ENCODE measurements around the gene RFTN1. TPM values are rescaled to one million over a fixed set of nuclear protein-coding genes. Genes with fewer than 3 reads are reported as not detected.

The RFTN1 gene
- total and polyA plus RNA-seq, 7 donors, result 10.9 to 26.4 (median 22.2) TPM

DNA sequence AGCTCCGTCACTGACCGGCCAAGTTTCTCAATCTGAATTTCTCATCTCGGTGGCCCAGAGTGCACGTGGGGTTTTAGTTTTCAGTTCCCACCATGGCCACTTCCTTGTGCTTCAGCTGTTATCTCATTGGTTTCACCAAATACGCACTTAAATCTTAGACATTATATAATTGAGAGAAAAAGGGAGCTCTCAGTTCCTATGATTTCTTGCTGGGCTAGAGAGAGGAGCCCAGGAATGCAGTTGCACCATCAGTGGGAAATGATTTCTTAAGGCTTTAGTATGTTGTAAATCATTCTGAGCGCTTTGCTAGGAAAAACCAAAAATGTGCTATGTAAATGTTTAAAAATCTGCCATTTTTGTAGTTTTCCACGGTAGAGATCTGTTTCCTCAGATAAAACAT, 195.3 kb downstream of the RFTN1 start:
- WGBS, 2 donors, result 71 to 85% methylated on average over 7 of the region's 7 CpGs
- H3K4me1 ChIP-seq, result no peaks in the 10 kb centered on the region
- no peak overlapping the region for H3K4me3 ChIP-seq
- no peak for TF ChIP-seq POLR2A (IDR thresholded peaks at IDR 0.05)
- peak in 1 of 4 donors; percentile 27 for TF ChIP-seq POLR2AphosphoS5 (IDR thresholded peaks at IDR 0.05)
- TF ChIP-seq EP300 (IDR thresholded peaks at IDR 0.05), result no peak
- H3K27ac ChIP-seq, result peak overlapping the region in 2 of 4 donors; percentile 15 to 63
- H3K27me3 ChIP-seq, result no peaks in the 10 kb centered on the region
- H3K36me3 ChIP-seq, result peaks cover 0 to 44% (median 4%) of the 10 kb centered on the region in 4 donors
- H3K9me3 ChIP-seq, result no peaks in the 10 kb centered on the region
- DNase-seq, result no peak
- intact Hi-C loops (cut with DNase I), result no loop called here

DNA sequence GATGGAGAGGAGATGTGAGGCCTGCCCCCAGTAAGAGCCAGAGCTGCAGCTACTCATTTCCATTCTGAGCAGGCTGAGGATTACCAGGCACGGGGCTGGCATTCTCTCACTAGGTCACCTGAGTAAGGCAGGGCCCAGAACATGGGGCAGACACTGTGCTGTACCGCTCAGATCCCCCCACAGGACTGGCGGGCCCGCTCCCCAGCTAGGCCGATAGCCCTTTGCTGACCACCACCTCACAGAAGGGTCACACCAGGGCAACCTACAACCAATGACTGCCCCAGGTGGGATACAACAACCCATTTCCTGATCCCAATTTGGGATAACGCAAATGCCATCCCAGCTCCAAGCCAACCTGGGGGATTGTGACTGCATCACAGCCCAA, 195.9 kb downstream of the RFTN1 start:
- DNase-seq, result no peak
- Histone ChIP-seq H3K9me3 (no peaks in the 10 kb centered on the region), H3K27me3 (no peaks in the 10 kb centered on the region), H3K4me1 (no peaks in the 10 kb centered on the region), H3K36me3 (peaks cover 0 to 44% (median 4%) of the 10 kb centered on the region in 4 donors), H3K27ac (peak overlapping the region in 2 of 4 donors; percentile 12 to 63), H3K4me3 (no peak overlapping the region)
- 96 to 98% methylated on average over 6 of the region's 6 CpGs for WGBS, 2 donors
- intact Hi-C loops (cut with DNase I), result no loop called here
- TF ChIP-seq POLR2AphosphoS5 (IDR thresholded peaks at IDR 0.05) (no peak), POLR2A (IDR thresholded peaks at IDR 0.05) (no peak), EP300 (IDR thresholded peaks at IDR 0.05) (no peak)
- TF ChIP-seq, protein P1, sequence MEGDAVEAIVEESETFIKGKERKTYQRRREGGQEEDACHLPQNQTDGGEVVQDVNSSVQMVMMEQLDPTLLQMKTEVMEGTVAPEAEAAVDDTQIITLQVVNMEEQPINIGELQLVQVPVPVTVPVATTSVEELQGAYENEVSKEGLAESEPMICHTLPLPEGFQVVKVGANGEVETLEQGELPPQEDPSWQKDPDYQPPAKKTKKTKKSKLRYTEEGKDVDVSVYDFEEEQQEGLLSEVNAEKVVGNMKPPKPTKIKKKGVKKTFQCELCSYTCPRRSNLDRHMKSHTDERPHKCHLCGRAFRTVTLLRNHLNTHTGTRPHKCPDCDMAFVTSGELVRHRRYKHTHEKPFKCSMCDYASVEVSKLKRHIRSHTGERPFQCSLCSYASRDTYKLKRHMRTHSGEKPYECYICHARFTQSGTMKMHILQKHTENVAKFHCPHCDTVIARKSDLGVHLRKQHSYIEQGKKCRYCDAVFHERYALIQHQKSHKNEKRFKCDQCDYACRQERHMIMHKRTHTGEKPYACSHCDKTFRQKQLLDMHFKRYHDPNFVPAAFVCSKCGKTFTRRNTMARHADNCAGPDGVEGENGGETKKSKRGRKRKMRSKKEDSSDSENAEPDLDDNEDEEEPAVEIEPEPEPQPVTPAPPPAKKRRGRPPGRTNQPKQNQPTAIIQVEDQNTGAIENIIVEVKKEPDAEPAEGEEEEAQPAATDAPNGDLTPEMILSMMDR (IDR thresholded peaks at IDR 0.05), result no peak

DNA sequence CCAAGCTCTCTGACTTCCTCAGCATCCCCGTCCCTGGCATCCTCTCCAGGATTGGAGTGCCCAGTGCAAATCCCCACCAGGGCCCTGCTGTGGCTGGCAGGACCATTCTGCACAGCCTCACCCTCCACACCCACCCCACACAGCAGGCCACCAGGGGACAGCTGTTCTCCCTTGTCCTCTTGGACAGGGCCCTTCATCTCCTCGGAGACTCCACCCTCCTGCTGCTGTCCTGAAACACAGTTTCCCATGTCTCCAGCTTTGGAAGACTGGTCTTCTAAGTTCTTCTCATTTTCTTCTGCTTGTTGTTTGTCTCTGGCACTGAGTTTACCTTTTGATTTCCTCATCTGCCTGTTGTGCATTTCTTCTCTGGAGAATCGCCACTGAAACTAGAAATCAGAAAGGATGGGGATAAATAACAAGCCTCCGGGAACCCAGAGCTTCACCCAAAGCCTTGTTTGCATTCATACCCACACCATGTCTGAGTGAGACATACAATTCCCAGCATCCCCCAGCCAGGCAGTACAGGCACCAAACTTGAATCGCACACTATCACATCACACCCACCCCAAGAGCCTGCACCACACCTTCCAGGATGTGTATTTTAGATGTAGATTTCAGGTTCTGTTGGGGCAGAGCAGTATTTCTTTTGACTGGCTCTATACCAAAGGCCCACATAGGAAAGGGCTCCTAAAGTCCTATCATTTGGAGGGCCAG, 196.5 kb downstream of the RFTN1 start:
- WGBS, 2 donors, result 82 to 89% methylated on average over 5 of the region's 5 CpGs
- DNase-seq, result no peak

DNA sequence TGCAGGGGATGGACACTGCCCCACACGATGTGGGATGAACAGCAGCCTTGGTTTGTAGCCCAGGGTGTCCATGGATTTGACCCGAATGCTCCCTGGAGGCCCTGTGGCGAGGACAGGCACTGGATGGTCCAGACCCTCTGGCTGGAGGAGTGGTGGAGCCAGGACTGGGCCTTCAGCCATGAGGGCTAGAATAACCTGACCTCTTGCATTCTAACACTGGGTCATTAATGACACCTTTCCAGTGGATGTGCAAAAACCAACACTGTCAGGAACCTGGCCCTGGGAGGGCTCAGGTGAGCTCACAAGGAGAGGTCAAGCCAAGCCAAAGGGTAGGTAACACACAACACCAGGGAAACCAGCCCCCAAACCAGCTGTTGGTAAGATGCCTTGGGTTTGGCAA, 197.1 kb downstream of the RFTN1 start:
- TF ChIP-seq POLR2AphosphoS5 (IDR thresholded peaks at IDR 0.05) (no peak), POLR2A (IDR thresholded peaks at IDR 0.05) (no peak), EP300 (IDR thresholded peaks at IDR 0.05) (no peak)
- TF ChIP-seq, protein P1 (IDR thresholded peaks at IDR 0.05), result no peak
- peak overlapping the region in 1 of 4 donors; percentile 63 for H3K27ac ChIP-seq
- WGBS, 2 donors, result 89 to 95% methylated on average over 3 of the region's 3 CpGs
- no peaks in the 10 kb centered on the region for H3K9me3 ChIP-seq
- no peaks in the 10 kb centered on the region for H3K27me3 ChIP-seq
- no peak for DNase-seq
- intact Hi-C loops (cut with DNase I), result no loop called here
- H3K4me1 ChIP-seq, result no peaks in the 10 kb centered on the region
- no peak overlapping the region for H3K4me3 ChIP-seq
- H3K36me3 ChIP-seq, result peaks cover 0 to 37% (median 4%) of the 10 kb centered on the region in 4 donors

More for the DNA sequence above, 196.5 kb downstream of the RFTN1 start:
- no peaks in the 10 kb centered on the region for H3K9me3 ChIP-seq
- peak overlapping the region in 2 of 4 donors; percentile 12 to 63 for H3K27ac ChIP-seq
- intact Hi-C loops (cut with DNase I), result no loop called here
- H3K27me3 ChIP-seq, result no peaks in the 10 kb centered on the region
- no peaks in the 10 kb centered on the region for H3K4me1 ChIP-seq
- TF ChIP-seq POLR2AphosphoS5 (IDR thresholded peaks at IDR 0.05), result no peak
- no peak for TF ChIP-seq EP300 (IDR thresholded peaks at IDR 0.05)
- no peak for TF ChIP-seq POLR2A (IDR thresholded peaks at IDR 0.05)
- TF ChIP-seq, protein P1 (IDR thresholded peaks at IDR 0.05), result no peak
- no peak overlapping the region for H3K4me3 ChIP-seq
- peaks cover 0 to 39% (median 4%) of the 10 kb centered on the region in 4 donors for H3K36me3 ChIP-seq

DNA sequence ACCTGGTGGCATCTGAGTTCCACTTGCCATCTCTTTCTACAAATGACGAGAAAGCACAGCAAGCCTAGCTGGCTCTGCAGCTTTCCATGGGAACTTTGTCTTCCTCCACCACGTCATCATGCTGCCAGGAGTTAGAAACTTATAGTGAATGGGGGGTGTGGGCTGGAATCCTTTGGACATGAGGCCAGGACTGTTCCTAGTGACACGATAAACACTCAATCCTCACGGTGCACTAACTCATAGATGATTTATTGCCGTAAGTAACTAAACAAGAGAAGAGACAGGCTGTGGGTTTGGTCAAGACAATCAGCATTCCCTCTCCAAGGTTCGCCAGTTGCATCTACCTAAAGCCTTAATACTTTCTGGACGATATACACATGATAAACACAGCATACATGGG, 197.9 kb downstream of the RFTN1 start:
- intact Hi-C loops (cut with DNase I), result no loop called here
- 82 to 84% methylated on average over 7 of the region's 7 CpGs for WGBS, 2 donors
- no peak for DNase-seq
- no peaks in the 10 kb centered on the region for H3K9me3 ChIP-seq
- H3K27ac ChIP-seq, result peak overlapping the region in 1 of 4 donors; percentile 63
- no peaks in the 10 kb centered on the region for H3K27me3 ChIP-seq
- H3K36me3 ChIP-seq, result peaks cover 0 to 37% (median 4%) of the 10 kb centered on the region in 4 donors
- H3K4me3 ChIP-seq, result no peak overlapping the region
- no peaks in the 10 kb centered on the region for H3K4me1 ChIP-seq
- TF ChIP-seq EP300 (IDR thresholded peaks at IDR 0.05) (no peak), POLR2AphosphoS5 (IDR thresholded peaks at IDR 0.05) (no peak), POLR2A (IDR thresholded peaks at IDR 0.05) (no peak)
- TF ChIP-seq, protein P1 (IDR thresholded peaks at IDR 0.05), result no peak

All from sigmoid colon (tissue), 7 donors.